HEK293 (cell line): ENCODE data around the gene CAPNS1.

Experiments
- FEZF1 ChIP-seq: fragments of 450-650 bp; formaldehyde crosslinking; IDR thresholded peaks from 2 replicates; pipeline ENCODE4 v1.5.1; 2016; ENCODE audit warnings: missing biosample characterization, missing genetic modification characterization
- GFI1B ChIP-seq: fragments of 450-650 bp; formaldehyde crosslinking; IDR thresholded peaks from 2 replicates; pipeline ENCODE4 v1.5.1; 2016; ENCODE audit warnings: missing biosample characterization, missing genetic modification characterization
- HOXA7 ChIP-seq: sonication (generic); formaldehyde crosslinking; IDR thresholded peaks from 2 replicates; pipeline ENCODE4 v1.8.1; 2022; ENCODE audit warnings: missing genetic modification reagents, borderline replicate concordance
- IKZF3 ChIP-seq: fragments of 450-650 bp; IDR thresholded peaks from 2 replicates; pipeline ENCODE4 v1.5.0; 2018; ENCODE audit warnings: missing biosample characterization, mild to moderate bottlenecking, missing genetic modification characterization, moderate library complexity
- KLF1 ChIP-seq: fragments of 450-650 bp; formaldehyde crosslinking; IDR thresholded peaks from 2 replicates; pipeline ENCODE4 v1.5.1; 2016; ENCODE audit warnings: missing biosample characterization, missing genetic modification characterization
- KLF7 ChIP-seq: fragments of 450-650 bp; formaldehyde crosslinking; IDR thresholded peaks from 2 replicates; pipeline ENCODE4 v1.5.1; 2016; ENCODE audit warnings: missing biosample characterization, missing genetic modification characterization, borderline replicate concordance
- MYNN ChIP-seq: fragments of 450-650 bp; formaldehyde crosslinking; IDR thresholded peaks from 2 replicates; pipeline ENCODE4 v1.5.1; 2016; ENCODE audit warnings: missing biosample characterization, missing genetic modification characterization, borderline replicate concordance
- OVOL3 ChIP-seq: fragments of 450-650 bp; formaldehyde crosslinking; IDR thresholded peaks from 2 replicates; pipeline ENCODE4 v1.5.1; 2016; ENCODE audit warnings: missing biosample characterization, missing genetic modification characterization
- REPIN1 ChIP-seq: fragments of 450-650 bp; formaldehyde crosslinking; IDR thresholded peaks from 2 replicates; pipeline ENCODE4 v1.5.1; 2017; ENCODE audit warnings: missing biosample characterization, missing genetic modification characterization, low read depth
- TRIM28 ChIP-seq: IDR thresholded peaks from 2 replicates; pipeline ENCODE4 v1.6.1; 2011; ENCODE audit warnings: low read length, control low read depth, borderline replicate concordance
- WT1 ChIP-seq: fragments of 450-650 bp; formaldehyde crosslinking; IDR thresholded peaks from 2 replicates; pipeline ENCODE4 v1.5.1; 2016; ENCODE audit warnings: missing biosample characterization, missing genetic modification characterization
- ZBTB7A ChIP-seq: fragments of 450-650 bp; formaldehyde crosslinking; IDR thresholded peaks from 2 replicates; pipeline ENCODE4 v1.5.1; 2016; ENCODE audit warnings: low read depth, missing biosample characterization, missing genetic modification characterization
- ZNF133 ChIP-seq: fragments of 450-650 bp; formaldehyde crosslinking; IDR thresholded peaks from 2 replicates; pipeline ENCODE4 v1.5.1; 2016; ENCODE audit warnings: missing biosample characterization, missing genetic modification characterization
- ZNF155 ChIP-seq: fragments of 450-650 bp; formaldehyde crosslinking; IDR thresholded peaks from 2 replicates; pipeline ENCODE4 v1.5.1; 2016; ENCODE audit warnings: missing biosample characterization, missing genetic modification characterization
- ZNF214 ChIP-seq: fragments of 450-650 bp; formaldehyde crosslinking; IDR thresholded peaks from 2 replicates; pipeline ENCODE4 v1.5.1; 2017; ENCODE audit warnings: missing biosample characterization, mild to moderate bottlenecking, missing genetic modification characterization, borderline replicate concordance
- ZNF292 ChIP-seq: fragments of 450-650 bp; formaldehyde crosslinking; IDR thresholded peaks from 2 replicates; pipeline ENCODE4 v1.5.1; 2016; ENCODE audit warnings: low read depth, missing biosample characterization, missing genetic modification characterization, borderline replicate concordance
- ZNF514 ChIP-seq: fragments of 450-650 bp; formaldehyde crosslinking; IDR thresholded peaks from 2 replicates; pipeline ENCODE4 v1.5.1; 2016; ENCODE audit warnings: missing biosample characterization, missing genetic modification characterization
- ZNF560 ChIP-seq: fragments of 450-650 bp; formaldehyde crosslinking; IDR thresholded peaks from 2 replicates; pipeline ENCODE4 v1.5.1; 2017; ENCODE audit warnings: missing biosample characterization, missing genetic modification characterization, borderline replicate concordance
- ZNF561 ChIP-seq: fragments of 450-650 bp; IDR thresholded peaks from 2 replicates; pipeline ENCODE4 v1.5.1; 2018; ENCODE audit warnings: missing biosample characterization, missing genetic modification characterization, borderline replicate concordance
- ZNF76 ChIP-seq: fragments of 450-650 bp; formaldehyde crosslinking; IDR thresholded peaks from 2 replicates; pipeline ENCODE4; 2016; ENCODE audit warnings: low read depth, missing biosample characterization, missing genetic modification characterization, borderline replicate concordance
- ZNF785 ChIP-seq: fragments of 450-650 bp; formaldehyde crosslinking; IDR thresholded peaks from 2 replicates; pipeline ENCODE4 v1.5.1; 2016; ENCODE audit warnings: missing biosample characterization, missing genetic modification characterization
- TF ChIP-seq, protein P1 (sequence below): fragments of 450-650 bp; formaldehyde crosslinking; IDR thresholded peaks from 2 replicates; pipeline ENCODE4 v1.5.1; 2016; ENCODE audit warnings: missing biosample characterization, missing genetic modification characterization
- TF ChIP-seq, protein P2 (sequence below): sonication (generic); formaldehyde crosslinking; IDR thresholded peaks from 2 replicates; pipeline ENCODE4 v1.8.1; 2022; ENCODE audit warnings: mild to moderate bottlenecking, moderate library complexity, missing genetic modification reagents
- TF ChIP-seq, protein P3 (sequence below): fragments of 450-650 bp; formaldehyde crosslinking; IDR thresholded peaks from 2 replicates; pipeline ENCODE4; 2016; ENCODE audit warnings: missing biosample characterization, missing genetic modification characterization
- TF ChIP-seq, protein P4 (sequence below): fragments of 450-650 bp; IDR thresholded peaks from 2 replicates; pipeline ENCODE4 v1.5.1; 2018; ENCODE audit warnings: missing biosample characterization, mild to moderate bottlenecking, missing genetic modification characterization
- TF ChIP-seq, protein P5 (sequence below): fragments of 450-650 bp; formaldehyde crosslinking; IDR thresholded peaks from 2 replicates; pipeline ENCODE4 v1.5.1; 2016; ENCODE audit warnings: missing biosample characterization, missing genetic modification characterization
- TF ChIP-seq, protein P6 (sequence below): fragments of 450-650 bp; formaldehyde crosslinking; IDR thresholded peaks from 2 replicates; pipeline ENCODE4 v1.5.1; 2016; ENCODE audit warnings: missing biosample characterization, missing genetic modification characterization
- TF ChIP-seq, protein P7 (sequence below): fragments of 450-650 bp; formaldehyde crosslinking; IDR thresholded peaks from 2 replicates; pipeline ENCODE4 v1.5.1; 2016; ENCODE audit warnings: missing biosample characterization, missing genetic modification characterization

Gene CAPNS1

DNA sequence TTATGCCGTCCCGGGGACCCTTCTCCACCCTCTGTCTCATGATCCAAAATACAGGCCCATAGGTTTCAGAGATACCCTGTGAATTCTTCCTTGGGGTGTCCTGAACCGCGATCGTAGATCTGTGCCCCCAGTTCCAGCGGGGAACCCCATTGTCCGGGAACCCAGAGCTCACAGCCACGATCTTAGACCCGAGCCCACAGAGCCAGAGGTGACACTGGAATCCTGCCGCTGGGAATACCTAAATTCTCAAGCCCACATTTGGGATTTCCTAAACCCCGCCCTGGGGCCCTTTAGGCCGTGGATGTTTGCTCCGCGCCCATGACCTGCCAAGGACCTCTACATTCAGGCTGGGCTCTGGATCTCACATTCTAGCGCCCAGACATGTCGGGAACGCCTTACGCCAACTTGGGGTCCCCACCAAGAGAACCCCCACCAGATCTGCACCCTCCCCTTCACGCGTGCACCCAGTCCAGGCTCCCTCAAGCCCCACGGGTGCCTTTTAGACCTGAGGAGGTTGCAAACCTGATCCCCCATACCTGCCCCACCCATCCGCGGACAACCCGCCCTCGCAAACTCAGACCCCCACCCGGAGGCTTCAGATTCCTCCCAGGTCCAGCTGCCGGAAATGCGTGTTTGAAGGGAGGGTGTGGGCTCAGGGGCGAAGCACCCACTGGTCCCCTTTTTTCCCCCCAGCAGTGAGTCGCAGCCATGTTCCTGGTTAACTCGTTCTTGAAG, 605 bp downstream of the CAPNS1 start (continued):
- TF ChIP-seq, protein P1, sequence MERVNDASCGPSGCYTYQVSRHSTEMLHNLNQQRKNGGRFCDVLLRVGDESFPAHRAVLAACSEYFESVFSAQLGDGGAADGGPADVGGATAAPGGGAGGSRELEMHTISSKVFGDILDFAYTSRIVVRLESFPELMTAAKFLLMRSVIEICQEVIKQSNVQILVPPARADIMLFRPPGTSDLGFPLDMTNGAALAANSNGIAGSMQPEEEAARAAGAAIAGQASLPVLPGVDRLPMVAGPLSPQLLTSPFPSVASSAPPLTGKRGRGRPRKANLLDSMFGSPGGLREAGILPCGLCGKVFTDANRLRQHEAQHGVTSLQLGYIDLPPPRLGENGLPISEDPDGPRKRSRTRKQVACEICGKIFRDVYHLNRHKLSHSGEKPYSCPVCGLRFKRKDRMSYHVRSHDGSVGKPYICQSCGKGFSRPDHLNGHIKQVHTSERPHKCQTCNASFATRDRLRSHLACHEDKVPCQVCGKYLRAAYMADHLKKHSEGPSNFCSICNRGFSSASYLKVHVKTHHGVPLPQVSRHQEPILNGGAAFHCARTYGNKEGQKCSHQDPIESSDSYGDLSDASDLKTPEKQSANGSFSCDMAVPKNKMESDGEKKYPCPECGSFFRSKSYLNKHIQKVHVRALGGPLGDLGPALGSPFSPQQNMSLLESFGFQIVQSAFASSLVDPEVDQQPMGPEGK (tag by site-specific recombination), result peak; percentile 96
- no peak for TF ChIP-seq REPIN1 (tag by site-specific recombination)
- 0 out of 2 replicates have a peak, but pooled peaks have one; percentile 21 for TF ChIP-seq OVOL3 (tag by site-specific recombination)
- TF ChIP-seq ZBTB7A (tag by site-specific recombination), result no peak; the same call in 1 of the 2 replicates
- TF ChIP-seq, protein P2, sequence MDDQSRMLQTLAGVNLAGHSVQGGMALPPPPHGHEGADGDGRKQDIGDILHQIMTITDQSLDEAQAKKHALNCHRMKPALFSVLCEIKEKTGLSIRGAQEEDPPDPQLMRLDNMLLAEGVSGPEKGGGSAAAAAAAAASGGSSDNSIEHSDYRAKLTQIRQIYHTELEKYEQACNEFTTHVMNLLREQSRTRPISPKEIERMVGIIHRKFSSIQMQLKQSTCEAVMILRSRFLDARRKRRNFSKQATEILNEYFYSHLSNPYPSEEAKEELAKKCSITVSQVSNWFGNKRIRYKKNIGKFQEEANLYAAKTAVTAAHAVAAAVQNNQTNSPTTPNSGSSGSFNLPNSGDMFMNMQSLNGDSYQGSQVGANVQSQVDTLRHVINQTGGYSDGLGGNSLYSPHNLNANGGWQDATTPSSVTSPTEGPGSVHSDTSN (CRISPR knock-in tag), result no peak
- peak; percentile 75; the same call in 1 of the 2 replicates for TF ChIP-seq WT1 (tag by site-specific recombination)
- no peak for TF ChIP-seq ZNF292 (tag by site-specific recombination)
- no peak for TF ChIP-seq ZNF514
- TF ChIP-seq, protein P3, sequence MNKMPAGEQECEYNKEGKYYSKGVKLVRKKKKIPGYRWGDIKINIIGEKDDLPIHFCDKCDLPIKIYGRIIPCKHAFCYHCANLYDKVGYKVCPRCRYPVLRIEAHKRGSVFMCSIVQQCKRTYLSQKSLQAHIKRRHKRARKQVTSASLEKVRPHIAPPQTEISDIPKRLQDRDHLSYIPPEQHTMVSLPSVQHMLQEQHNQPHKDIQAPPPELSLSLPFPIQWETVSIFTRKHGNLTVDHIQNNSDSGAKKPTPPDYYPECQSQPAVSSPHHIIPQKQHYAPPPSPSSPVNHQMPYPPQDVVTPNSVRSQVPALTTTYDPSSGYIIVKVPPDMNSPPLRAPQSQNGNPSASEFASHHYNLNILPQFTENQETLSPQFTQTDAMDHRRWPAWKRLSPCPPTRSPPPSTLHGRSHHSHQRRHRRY (tag by site-specific recombination), result no peak
- TF ChIP-seq ZNF560, result no peak
- TF ChIP-seq ZNF76 (tag by site-specific recombination), result peak; percentile 13; the same call in 1 of the 2 replicates
- TF ChIP-seq MYNN (tag by site-specific recombination), result no peak
- TF ChIP-seq, protein P4, sequence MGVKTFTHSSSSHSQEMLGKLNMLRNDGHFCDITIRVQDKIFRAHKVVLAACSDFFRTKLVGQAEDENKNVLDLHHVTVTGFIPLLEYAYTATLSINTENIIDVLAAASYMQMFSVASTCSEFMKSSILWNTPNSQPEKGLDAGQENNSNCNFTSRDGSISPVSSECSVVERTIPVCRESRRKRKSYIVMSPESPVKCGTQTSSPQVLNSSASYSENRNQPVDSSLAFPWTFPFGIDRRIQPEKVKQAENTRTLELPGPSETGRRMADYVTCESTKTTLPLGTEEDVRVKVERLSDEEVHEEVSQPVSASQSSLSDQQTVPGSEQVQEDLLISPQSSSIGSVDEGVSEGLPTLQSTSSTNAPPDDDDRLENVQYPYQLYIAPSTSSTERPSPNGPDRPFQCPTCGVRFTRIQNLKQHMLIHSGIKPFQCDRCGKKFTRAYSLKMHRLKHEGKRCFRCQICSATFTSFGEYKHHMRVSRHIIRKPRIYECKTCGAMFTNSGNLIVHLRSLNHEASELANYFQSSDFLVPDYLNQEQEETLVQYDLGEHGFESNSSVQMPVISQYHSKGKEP (tag by site-specific recombination), result no peak
- TF ChIP-seq TRIM28, result no peak
- TF ChIP-seq, protein P5, sequence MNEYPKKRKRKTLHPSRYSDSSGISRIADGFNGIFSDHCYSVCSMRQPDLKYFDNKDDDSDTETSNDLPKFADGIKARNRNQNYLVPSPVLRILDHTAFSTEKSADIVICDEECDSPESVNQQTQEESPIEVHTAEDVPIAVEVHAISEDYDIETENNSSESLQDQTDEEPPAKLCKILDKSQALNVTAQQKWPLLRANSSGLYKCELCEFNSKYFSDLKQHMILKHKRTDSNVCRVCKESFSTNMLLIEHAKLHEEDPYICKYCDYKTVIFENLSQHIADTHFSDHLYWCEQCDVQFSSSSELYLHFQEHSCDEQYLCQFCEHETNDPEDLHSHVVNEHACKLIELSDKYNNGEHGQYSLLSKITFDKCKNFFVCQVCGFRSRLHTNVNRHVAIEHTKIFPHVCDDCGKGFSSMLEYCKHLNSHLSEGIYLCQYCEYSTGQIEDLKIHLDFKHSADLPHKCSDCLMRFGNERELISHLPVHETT (tag by site-specific recombination), result no peak
- peak; percentile 86; the same call in 1 of the 2 replicates for TF ChIP-seq KLF7
- no peak for TF ChIP-seq ZNF155
- no peak for TF ChIP-seq GFI1B (tag by site-specific recombination)
- no peak for TF ChIP-seq ZNF214 (tag by site-specific recombination)
- peak; percentile 90 for TF ChIP-seq KLF1 (tag by site-specific recombination)
- TF ChIP-seq, protein P6, sequence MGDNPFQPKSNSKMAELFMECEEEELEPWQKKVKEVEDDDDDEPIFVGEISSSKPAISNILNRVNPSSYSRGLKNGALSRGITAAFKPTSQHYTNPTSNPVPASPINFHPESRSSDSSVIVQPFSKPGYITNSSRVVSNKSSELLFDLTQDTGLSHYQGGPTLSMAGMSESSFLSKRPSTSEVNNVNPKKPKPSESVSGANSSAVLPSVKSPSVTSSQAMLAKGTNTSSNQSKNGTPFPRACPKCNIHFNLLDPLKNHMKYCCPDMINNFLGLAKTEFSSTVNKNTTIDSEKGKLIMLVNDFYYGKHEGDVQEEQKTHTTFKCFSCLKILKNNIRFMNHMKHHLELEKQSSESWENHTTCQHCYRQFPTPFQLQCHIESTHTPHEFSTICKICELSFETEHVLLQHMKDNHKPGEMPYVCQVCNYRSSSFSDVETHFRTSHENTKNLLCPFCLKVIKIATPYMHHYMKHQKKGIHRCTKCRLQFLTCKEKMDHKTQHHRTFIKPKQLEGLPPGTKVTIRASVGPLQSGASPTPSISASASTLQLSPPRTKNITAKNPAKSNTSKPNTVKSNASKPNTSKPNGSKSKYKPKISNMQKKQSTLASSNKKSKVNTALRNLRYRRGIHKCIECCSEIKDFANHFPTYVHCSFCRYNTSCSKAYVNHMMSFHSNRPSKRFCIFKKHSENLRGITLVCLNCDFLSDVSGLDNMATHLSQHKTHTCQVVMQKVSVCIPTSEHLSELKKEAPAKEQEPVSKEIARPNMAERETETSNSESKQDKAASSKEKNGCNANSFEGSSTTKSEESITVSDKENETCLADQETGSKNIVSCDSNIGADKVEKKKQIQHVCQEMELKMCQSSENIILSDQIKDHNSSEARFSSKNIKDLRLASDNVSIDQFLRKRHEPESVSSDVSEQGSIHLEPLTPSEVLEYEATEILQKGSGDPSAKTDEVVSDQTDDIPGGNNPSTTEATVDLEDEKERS (tag by site-specific recombination), result no peak
- TF ChIP-seq HOXA7 (CRISPR knock-in tag), result no peak
- no peak for TF ChIP-seq FEZF1
- TF ChIP-seq ZNF133 (tag by site-specific recombination), result no peak
- no peak; the same call in 1 of the 2 replicates for TF ChIP-seq IKZF3 (tag by site-specific recombination)
- TF ChIP-seq, protein P7, sequence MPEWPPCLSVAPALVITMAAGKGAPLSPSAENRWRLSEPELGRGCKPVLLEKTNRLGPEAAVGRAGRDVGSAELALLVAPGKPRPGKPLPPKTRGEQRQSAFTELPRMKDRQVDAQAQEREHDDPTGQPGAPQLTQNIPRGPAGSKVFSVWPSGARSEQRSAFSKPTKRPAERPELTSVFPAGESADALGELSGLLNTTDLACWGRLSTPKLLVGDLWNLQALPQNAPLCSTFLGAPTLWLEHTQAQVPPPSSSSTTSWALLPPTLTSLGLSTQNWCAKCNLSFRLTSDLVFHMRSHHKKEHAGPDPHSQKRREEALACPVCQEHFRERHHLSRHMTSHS, result no peak
- TF ChIP-seq ZNF561 (tag by site-specific recombination), result no peak
- no peak for TF ChIP-seq ZNF785 (tag by site-specific recombination)
